ENCODE measurements around the gene DHRS12. TPM values are rescaled to one million over a fixed set of nuclear protein-coding genes. Genes with fewer than 3 reads are reported as not detected.

Gene DHRS12
- total RNA-seq, 1 experiment from 2014 or later, result 10.2 TPM

DNA sequence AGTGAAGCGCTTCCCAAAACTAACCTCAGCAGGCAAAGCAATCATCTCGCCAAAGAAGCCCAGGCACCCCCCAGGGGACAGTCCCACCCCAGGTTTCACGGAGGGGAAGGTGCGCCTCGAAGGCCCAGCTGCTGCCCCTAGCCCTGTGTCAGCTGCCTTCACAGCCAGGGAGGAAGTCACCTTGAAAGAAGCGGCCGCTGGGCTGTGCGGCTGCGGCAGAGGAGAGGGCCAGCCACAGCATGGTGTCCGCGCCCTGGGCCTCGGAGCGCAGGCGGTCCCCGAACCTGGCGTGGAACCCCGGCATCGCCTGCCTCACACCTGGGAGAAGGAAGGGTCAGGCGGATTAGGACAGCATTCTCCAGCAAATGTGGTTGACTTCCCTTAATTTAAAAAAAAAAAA lies 35.0 kb downstream of the DHRS12 start (continued):
- TF ChIP-seq SMAD3 (CRISPR knock-in tag; IDR thresholded peaks at IDR 0.05; ENCODE audit: borderline replicate concordance) (no peak), PRDM15 (CRISPR knock-in tag; IDR thresholded peaks at IDR 0.05) (no peak), AFF4 (CRISPR knock-in tag; IDR thresholded peaks at IDR 0.05; ENCODE audit: borderline replicate concordance) (no peak), ZNF219 (CRISPR knock-in tag; IDR thresholded peaks at IDR 0.05; ENCODE audit: borderline replicate concordance) (no peak), ERG (CRISPR knock-in tag; IDR thresholded peaks at IDR 0.05) (no peak), CREB1 (CRISPR knock-in tag; IDR thresholded peaks at IDR 0.05) (no peak), CREM (CRISPR knock-in tag; IDR thresholded peaks at IDR 0.05) (no peak), GTF2I (CRISPR knock-in tag; conservative IDR thresholded peaks at IDR 0.05) (no peak)
- TF ChIP-seq, protein P1, sequence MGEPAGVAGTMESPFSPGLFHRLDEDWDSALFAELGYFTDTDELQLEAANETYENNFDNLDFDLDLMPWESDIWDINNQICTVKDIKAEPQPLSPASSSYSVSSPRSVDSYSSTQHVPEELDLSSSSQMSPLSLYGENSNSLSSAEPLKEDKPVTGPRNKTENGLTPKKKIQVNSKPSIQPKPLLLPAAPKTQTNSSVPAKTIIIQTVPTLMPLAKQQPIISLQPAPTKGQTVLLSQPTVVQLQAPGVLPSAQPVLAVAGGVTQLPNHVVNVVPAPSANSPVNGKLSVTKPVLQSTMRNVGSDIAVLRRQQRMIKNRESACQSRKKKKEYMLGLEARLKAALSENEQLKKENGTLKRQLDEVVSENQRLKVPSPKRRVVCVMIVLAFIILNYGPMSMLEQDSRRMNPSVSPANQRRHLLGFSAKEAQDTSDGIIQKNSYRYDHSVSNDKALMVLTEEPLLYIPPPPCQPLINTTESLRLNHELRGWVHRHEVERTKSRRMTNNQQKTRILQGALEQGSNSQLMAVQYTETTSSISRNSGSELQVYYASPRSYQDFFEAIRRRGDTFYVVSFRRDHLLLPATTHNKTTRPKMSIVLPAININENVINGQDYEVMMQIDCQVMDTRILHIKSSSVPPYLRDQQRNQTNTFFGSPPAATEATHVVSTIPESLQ (CRISPR knock-in tag; IDR thresholded peaks at IDR 0.05), result no peak

- H3K4me1 Mint-ChIP-seq, result peaks cover 23% of the 10 kb centered on the region
- no peaks in the 10 kb centered on the region for H3K9me3 Mint-ChIP-seq
- ChIA-PET POLR2A (interaction anchor here (0.8 to 2.3 kb wide), 2 partner anchors 185 to 315 kb away, joined by 3 to 7 read pairs; partner anchors contain the start of gene INTS6), CTCF (interaction anchor here (1.0 to 7.3 kb wide), 20 partner anchors 10 to 482 kb away, joined by 3 to 65 read pairs (median 4); partner anchors contain the start of gene INTS6)
- H3K36me3 Mint-ChIP-seq, result no peaks in the 10 kb centered on the region
- DNase-seq (ENCODE audit: low spot score) (peak; percentile 58), ATAC-seq (peak; percentile 54)
- H3K27me3 Mint-ChIP-seq (ENCODE audit: low read depth), result no peaks in the 10 kb centered on the region
- TF ChIP-seq CTCF (IDR thresholded peaks at IDR 0.05), result 0 out of 2 replicates have a peak, but pooled peaks have one; percentile 24
- no peak for TF ChIP-seq JAZF1 (CRISPR knock-in tag; IDR thresholded peaks at IDR 0.05)
- peak overlapping the region; percentile 89 for H3K27ac Mint-ChIP-seq
- H3K4me3 Mint-ChIP-seq, result no peak overlapping the region
Measured at GRCh38 chr13:51768378-51768921, 35.5 kb downstream of the DHRS12 start.

Measured in WTC11 (cell line).